Fibroblast of mammary gland (primary cell): ENCODE results near the gene PNP.
"Not testable (repeated sequence)": the region's sequence is repeated elsewhere in the genome, so short reads cannot be mapped to it uniquely, and the experiment has no call there.

Source experiments
- DNase-seq: peaks from one replicate; pipeline ENCODE4 v3.0.0-alpha.2; 2010; ENCODE audit warnings: low read depth
- H3K4me3 ChIP-seq: 2 replicates; pipeline ENCODE4 v1.5.1; 2011; ENCODE audit warnings: low read depth, mild to moderate bottlenecking, low read length, moderate library complexity; ENCODE audit not compliant: control insufficient read depth
- CTCF ChIP-seq: conservative IDR thresholded peaks from 2 replicates; pipeline ENCODE4 v1.5.1; 2011; ENCODE audit warnings: low read depth, low read length, inconsistent platforms; ENCODE audit not compliant: control insufficient read depth, insufficient read depth

PNP gene

GRCh38 chr14:20438664-20439063 is 30.5 kb upstream of the PNP start:
- no peak for DNase-seq
- TF ChIP-seq CTCF, result no peak
- no peak overlapping the region for H3K4me3 ChIP-seq

GRCh38 chr14:20440465-20440864 is 28.7 kb upstream of the PNP start:
- DNase-seq, result no peak
- no peak overlapping the region for H3K4me3 ChIP-seq
- TF ChIP-seq CTCF, result no peak

DNA sequence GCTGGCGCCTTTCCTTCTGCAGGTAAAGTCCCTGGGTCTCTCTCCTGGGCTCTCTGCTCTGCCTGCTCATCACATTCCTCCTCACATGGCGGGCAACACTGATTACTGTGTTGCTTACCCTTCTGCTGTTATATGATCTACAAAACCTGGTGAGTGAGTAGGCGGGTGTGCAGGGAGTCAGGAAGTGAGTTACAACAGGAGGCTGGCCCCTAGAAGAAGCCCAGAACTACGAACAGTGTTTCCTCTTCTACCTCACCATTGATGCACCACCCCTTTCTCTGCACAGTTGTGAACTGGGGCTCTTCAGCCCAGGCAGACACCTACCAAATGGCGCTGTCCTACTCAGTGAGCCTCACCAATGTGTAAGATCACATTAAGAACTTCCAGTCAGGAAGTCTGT is 28.3 kb upstream of the PNP start:
- DNase-seq, result peak; percentile 16
- no peak overlapping the region for H3K4me3 ChIP-seq
- TF ChIP-seq CTCF, result no peak

DNA sequence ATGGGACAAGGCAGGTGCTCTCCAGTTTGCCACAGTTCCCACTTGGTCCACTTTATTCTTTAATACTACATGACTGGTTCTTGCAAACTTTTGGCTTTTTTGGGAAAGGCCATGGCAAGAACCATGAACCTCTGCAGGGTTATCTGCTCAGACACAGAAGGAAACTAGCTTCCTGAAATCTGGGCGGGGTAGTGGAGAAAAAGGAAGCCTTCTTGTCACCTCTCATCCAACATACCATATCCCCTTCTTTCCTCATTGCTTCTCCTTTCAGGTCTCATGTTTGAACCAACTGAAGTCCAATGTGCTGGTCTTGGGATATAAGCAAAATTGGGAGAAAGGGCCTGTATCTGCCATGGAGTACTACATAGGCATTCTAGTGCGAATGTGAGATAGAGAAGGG is 27.7 kb upstream of the PNP start:
- DNase-seq, result no peak
- TF ChIP-seq CTCF, result no peak
- no peak overlapping the region for H3K4me3 ChIP-seq

GRCh38 chr14:20443650-20444049 is 25.6 kb upstream of the PNP start:
- DNase-seq, H3K4me3 ChIP-seq: not testable (repeated sequence)

DNA sequence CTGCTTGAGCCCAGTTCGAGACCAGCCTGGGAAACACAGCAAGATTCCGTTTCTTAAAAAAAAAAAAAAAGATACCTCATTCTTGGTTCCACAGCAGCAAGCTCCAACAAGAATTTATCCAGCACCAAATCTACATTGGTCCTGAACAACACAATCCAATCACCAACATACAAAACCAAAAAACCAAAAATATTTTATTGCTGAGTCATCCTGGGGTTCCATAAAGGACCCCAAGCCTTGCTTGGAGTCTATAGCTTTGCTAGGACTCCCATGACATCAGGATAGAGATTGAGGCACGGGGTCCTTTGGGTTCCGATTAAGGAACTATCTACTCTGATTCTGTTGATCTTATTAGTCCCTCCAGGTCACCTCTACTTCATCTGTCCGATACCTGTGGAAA is 22.3 kb upstream of the PNP start:
- no peak overlapping the region for H3K4me3 ChIP-seq
- TF ChIP-seq CTCF, result no peak

GRCh38 chr14:20452831-20453230 is 16.4 kb upstream of the PNP start:
- DNase-seq, result not testable (repeated sequence)

More for the DNA sequence above, 22.3 kb upstream of the PNP start:
- no peak for DNase-seq

DNA sequence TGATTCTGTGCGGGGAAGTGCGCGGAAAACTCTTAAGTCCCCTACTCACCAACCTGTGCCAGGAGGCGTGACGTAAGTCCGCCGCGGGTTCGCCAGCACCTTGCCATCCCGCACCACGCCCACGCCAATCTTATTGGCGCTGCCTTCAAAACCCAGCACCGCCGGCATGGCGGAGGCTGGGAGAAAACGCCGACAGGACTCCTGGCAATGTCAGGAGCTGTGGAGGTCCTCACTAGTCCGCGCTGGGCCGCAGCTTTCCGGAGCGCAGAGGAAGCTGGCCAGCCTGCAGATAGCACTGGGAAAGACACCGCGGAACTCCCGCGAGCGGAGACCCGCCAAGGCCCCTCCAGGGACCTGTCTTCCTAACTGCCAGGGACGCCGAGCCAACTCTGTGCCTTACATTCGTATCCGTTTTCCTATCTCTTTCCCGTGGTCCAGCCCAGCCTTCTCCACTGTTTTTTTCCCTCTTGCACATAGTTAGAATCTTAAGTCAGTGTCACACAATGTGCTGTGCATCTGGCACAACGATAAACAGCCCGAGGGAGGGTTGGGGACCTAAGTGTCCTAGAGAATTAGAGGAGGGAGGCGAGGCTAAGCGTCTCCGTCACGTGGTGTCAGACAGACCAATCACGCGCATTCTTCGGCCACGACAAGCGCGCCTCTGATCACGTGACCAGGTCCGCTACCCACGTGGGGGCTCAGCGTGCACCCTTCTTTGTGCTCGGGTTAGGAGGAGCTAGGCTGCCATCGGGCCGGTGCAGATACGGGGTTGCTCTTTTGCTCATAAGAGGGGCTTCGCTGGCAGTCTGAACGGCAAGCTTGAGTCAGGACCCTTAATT is 14.5 kb upstream of the PNP start, which contains the start of the genes APEX1 and OSGEP:
TSS of gene APEX1 (plus strand) at position 711 of the 839 bp plus-strand sequence. CDS start 420 bp downstream, outside the sequence.
TSS of gene OSGEP (minus strand) at position 297 of the 839 bp plus-strand sequence. CDS start at position 168, 129 bp downstream.
- H3K4me3 ChIP-seq, result peak within 1 kb of the TSS; percentile 96
- no peak for TF ChIP-seq CTCF
- peak; percentile 99 for DNase-seq

More at GRCh38 chr14:20452831-20453230, 16.4 kb upstream of the PNP start:
- not testable (repeated sequence) for H3K4me3 ChIP-seq
